GM18520 (cell line): ENCODE measurements around the gene CCIN.
A peak's percentile ranks its signal among the peaks of the same experiment; 100 is the strongest.
"Not testable (repeated sequence)": the region's sequence is repeated elsewhere in the genome, so short reads cannot be mapped to it uniquely, and the experiment has no call there.

Experiments
- ATAC-seq: cut with Tn5 transposase; IDR thresholded peaks from one replicate; pipeline ENCODE4 v1.9.1; 2021; ENCODE audit not compliant: unreplicated experiment

Gene CCIN

DNA sequence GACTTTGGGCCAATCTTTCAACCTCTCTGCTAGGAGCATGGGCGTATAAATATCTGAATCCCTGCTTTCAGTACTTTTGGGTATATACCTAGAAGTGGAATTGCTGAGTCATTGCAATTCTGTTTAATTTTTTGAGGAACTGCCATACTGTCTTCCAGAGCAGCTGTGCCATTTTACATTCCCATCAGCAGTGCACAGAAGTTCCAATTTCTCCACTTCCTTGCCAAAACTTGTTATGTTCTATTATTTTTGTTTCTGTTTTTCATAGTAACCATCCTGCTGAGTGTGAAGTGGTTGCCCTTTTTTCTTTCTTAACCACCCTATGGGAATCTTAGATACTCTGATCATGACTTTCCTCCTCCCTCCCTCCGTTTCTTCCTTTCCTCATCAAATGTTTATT, 11.1 kb upstream of the CCIN start:
- ATAC-seq: no peak

- ATAC-seq: no peak
Measured at GRCh38 chr9:36158917-36159316, 10.3 kb upstream of the CCIN start.

- not testable (repeated sequence) for ATAC-seq
Measured at GRCh38 chr9:36159509-36159908, 9.7 kb upstream of the CCIN start.

DNA sequence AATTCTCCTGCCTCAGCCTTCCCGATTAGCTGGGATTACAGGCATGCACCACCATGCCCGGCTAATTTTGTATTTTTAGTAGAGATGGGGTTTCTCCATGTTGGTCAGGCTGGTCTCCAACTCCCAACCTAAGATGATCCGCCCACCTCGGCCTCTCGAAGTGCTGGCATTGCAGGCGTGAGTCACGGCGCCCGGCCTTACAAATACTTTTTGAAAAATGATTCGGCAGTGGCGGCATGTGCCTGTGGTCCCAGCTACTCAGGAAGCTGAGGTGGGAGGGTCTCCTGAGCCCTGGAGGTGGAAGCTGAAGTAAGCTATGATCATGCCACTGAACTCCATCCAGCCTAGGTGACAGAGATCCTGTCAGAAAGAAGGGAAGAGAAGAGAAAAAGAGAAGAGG, 9.1 kb upstream of the CCIN start:
- not testable (repeated sequence) for ATAC-seq

- no peak for ATAC-seq
Measured at GRCh38 chr9:36161187-36161586, 8.0 kb upstream of the CCIN start.

DNA sequence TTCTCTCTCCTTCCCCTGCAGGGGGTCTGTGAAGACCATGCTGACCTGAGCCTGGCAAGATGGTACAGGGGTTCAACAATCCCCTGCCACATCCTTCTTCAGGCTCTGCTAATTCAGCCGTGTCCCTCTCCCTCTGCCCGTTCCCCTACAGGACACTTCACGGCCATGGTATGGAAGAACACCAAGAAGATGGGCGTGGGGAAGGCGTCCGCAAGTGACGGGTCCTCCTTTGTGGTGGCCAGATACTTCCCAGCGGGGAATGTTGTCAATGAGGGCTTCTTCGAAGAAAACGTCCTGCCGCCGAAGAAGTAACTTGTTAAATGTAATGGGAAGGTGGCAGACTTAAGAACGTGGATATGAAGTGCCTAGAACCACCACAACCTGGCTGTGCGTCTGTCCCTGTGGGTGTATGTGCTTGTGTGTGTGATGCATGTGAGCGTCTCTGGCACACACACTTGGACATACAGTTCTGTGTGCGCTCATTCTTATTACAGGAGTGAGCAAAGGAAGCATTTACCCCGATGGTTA, 6.9 kb upstream of the CCIN start:
- ATAC-seq: no peak

- no peak for ATAC-seq
Measured at GRCh38 chr9:36163049-36163785, 6.0 kb upstream of the CCIN start.

- ATAC-seq: no peak
Measured at GRCh38 chr9:36163786-36164170, 5.4 kb upstream of the CCIN start.

DNA sequence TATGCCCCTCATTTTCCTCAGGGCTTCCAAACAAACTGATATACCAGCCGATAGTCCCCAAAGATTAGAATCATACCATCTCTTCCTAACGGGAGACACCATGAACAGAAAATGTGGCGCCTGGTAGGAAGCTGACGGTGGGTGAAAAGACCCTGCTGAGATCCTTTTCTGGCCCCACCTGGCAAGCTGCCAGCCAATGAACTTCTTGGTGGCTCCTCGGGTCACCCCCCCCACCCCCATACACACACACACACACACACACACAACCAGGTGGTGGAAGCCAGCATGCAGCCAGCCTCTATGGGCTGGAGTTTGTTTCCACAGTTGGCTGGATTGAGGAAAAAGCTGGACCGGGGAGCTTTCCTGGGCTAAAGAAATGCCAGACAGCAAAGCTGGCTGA, 4.8 kb upstream of the CCIN start:
- no peak for ATAC-seq

- no peak for ATAC-seq
Measured at GRCh38 chr9:36164989-36165388, 4.2 kb upstream of the CCIN start.

- ATAC-seq: no peak
Measured at GRCh38 chr9:36165826-36166167, 3.4 kb upstream of the CCIN start.

- peak; percentile 65 for ATAC-seq
Measured at GRCh38 chr9:36166168-36166927, 2.8 kb upstream of the CCIN start.

DNA sequence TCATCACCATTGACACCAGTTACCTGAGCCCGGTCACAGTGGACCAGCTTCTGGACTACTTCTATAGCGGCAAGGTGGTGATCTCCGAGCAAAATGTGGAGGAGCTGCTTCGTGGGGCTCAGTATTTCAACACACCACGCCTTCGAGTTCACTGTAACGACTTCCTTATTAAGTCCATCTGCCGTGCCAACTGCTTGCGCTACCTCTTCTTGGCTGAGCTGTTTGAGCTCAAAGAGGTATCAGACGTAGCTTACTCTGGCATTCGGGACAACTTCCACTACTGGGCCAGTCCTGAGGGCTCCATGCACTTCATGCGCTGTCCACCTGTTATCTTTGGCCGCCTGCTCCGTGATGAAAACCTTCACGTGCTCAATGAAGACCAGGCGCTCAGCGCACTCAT, 520 bp downstream of the CCIN start:
- no peak for ATAC-seq

GRCh38 chr9:36170531-36170930, 1.3 kb downstream of the CCIN start:
- no peak for ATAC-seq

DNA sequence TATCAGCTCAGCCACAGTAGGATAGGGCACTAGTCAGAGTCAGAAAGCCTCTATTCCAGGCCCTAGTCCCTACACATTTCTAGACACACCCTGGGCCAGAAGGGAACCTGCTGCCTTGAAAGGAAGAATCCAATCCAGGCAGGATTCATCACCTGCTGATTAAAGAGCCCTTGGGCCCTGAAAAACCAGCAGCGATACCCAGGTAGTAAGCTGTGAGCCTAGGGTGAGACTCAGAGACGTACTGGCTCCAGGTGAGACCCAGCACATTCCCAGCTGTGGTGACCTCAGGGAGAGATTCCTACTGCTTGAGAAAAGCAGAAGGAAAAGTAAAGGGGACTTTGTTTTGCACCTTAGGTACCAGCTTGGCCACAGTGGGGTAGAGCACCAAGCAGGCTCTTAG, 4.7 kb downstream of the CCIN start:
- ATAC-seq: no peak

DNA sequence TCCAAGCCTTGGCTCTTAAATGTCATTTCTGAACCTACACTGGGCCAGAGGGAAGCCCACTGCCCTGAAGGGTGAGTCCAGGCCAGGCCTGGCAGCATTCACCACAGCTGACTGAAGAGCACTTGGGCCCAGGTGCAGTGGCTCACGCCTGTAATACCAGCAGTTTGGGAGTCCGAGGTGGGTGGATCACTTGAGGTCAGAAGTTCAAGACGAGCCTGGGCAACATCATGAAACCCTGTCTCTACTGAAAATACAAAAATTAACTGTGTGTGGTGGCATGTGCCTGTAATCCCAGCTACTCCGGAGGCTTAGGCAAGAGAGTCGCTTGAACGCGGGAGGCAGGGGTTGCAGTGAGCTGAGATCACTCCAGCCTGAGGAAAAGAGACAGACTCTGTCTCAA, 5.1 kb downstream of the CCIN start:
- ATAC-seq: no peak

GRCh38 chr9:36174731-36175130, 5.5 kb downstream of the CCIN start:
- ATAC-seq: no peak

- ATAC-seq: not testable (repeated sequence)
Measured at GRCh38 chr9:36175209-36175608, 6.0 kb downstream of the CCIN start.

DNA sequence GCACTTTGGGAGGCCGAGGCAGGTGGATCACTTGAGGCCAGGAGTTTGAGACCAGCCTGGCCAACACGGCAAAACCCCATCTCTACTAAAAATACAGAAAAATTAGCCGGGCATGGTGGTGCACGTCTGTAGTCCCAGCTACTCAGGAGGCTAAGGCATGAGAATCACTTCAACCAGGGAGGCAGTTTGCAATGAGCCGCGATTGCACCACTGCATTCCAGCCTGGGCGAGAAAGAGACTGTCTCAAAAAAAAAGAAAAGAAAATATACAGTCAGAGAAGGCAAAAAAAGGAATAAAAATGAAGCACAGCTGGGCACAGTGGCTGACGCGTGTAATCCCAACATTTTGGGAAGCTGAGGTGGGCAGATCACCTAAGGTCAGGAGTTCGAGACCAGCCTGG, 7.3 kb downstream of the CCIN start:
- ATAC-seq: not testable (repeated sequence)

DNA sequence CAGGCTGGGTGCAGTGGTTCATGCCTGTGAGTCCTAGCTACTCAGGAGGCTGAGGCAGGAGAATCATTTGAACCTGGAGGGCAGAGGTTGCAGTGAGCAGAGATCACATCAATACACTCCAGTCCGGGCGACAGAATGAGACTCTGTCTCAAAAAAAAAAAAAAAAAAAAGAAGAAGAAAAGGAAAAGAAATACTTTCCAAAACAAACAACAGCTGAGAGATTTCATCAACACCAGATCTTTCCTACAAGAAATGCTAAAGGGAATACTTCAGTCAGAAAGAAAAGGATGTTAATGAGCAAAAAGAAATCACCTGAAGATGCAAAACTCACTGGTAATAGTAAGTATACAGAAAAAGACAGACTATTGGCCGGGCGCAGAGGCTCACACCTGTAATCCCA, 8.4 kb downstream of the CCIN start:
- ATAC-seq: no peak

DNA sequence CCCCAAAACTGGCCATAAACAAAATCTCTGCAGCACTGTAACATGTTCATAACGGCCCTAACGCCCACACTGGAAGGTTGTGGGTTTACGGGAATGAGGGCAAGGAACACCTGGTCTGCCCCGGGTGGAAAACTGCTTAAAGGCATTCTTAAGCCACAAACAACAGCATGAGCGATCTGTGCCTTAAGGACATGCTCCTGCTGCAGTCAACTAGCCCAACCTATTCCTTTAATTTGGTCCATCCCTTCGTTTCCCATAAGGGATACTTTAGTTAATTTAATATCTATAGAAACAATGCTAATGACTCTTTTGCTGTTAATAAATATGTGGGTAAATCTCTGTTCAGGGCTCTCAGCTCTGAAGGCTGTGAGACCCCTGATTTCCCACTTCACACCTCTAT, 11.1 kb downstream of the CCIN start:
- ATAC-seq: not testable (repeated sequence)

- no peak for ATAC-seq
Measured at GRCh38 chr9:36187414-36187813, 18.2 kb downstream of the CCIN start.
